ENCODE data around the gene ISYNA1. TPM values are rescaled to one million over a fixed set of nuclear protein-coding genes. Genes with fewer than 3 reads are reported as not detected.

ISYNA1 gene
- total and polyA plus RNA-seq, 12 donors = 3.2 to 313 (median 78.7) TPM

- H3K9me3 ChIP-seq (replicated peaks in 1 of 3) = no peaks in the 10 kb centered on the region
- TF ChIP-seq CTCF (IDR thresholded peaks at IDR 0.05) (no peak), POLR2A (IDR thresholded peaks at IDR 0.05) (no peak)
- intact Hi-C loops (cut with DNase I) = no loop called here
- H3K4me3 ChIP-seq = peak overlapping the region in 1 of 4 donors; percentile 92
- H3K4me1 ChIP-seq (replicated peaks in 1 of 2) = peaks cover 38 to 57% of the 10 kb centered on the region in 2 donors
- H3K27me3 ChIP-seq = no peaks in the 10 kb centered on the region
- no peaks in the 10 kb centered on the region for H3K36me3 ChIP-seq (replicated peaks in 1 of 2)
- peak in 6 of 7 donors; percentile 47 to 82 (median 61) for DNase-seq
- WGBS, 4 donors = 13 to 35% (median 23%) methylated on average over 4 to 39 of the region's 39 CpGs
- peak overlapping the region in 4 of 5 donors; percentile 53 to 92 (median 86) for H3K27ac ChIP-seq
Observed at GRCh38 chr19:18418483-18419194, 19.3 kb downstream of the ISYNA1 start.

- peak overlapping the region in 1 of 4 donors; percentile 50 for H3K4me3 ChIP-seq
- WGBS, 4 donors = 6 to 10% (median 9%) methylated on average over 23 to 30 of the region's 30 CpGs; no CpG with 5 or more reads in 1 of the 4 donors
- H3K9me3 ChIP-seq (replicated peaks in 1 of 3) = no peaks in the 10 kb centered on the region
- no peak for TF ChIP-seq CTCF (IDR thresholded peaks at IDR 0.05)
- H3K4me1 ChIP-seq (replicated peaks in 1 of 2) = peaks cover 38 to 57% of the 10 kb centered on the region in 2 donors
- intact Hi-C loops (cut with DNase I) = no loop called here
- peak overlapping the region in 4 of 5 donors; percentile 53 to 92 (median 86) for H3K27ac ChIP-seq
- DNase-seq = peak in 5 of 7 donors; percentile 51 to 78 (median 60)
- no peaks in the 10 kb centered on the region for H3K36me3 ChIP-seq (replicated peaks in 1 of 2)
- H3K27me3 ChIP-seq = no peaks in the 10 kb centered on the region
Observed at GRCh38 chr19:18418029-18418482, 19.9 kb downstream of the ISYNA1 start.

GRCh38 chr19:18417250-18418028 is 20.5 kb downstream of the ISYNA1 start:
- Histone ChIP-seq H3K4me3 (peak overlapping the region in 1 of 4 donors; percentile 50), H3K4me1 (replicated peaks in 1 of 2) (peaks cover 38 to 57% of the 10 kb centered on the region in 2 donors), H3K9me3 (replicated peaks in 1 of 3) (no peaks in the 10 kb centered on the region), H3K27ac (peak overlapping the region; percentile 72 to 92 (median 85)), H3K27me3 (no peaks in the 10 kb centered on the region), H3K36me3 (replicated peaks in 1 of 2) (no peaks in the 10 kb centered on the region)
- intact Hi-C loops (cut with DNase I) = no loop called here
- peak; percentile 71 to 78 (median 72) for DNase-seq
- 0 to 1% (median 0%) methylated on average over 1 to 53 of the region's 53 CpGs for WGBS, 4 donors
- peak in 1 of 2 donors; percentile 15 for TF ChIP-seq POLR2A (IDR thresholded peaks at IDR 0.05)
- TF ChIP-seq CTCF (IDR thresholded peaks at IDR 0.05) = no peak

GRCh38 chr19:18416778-18417249 is 21.1 kb downstream of the ISYNA1 start:
- Histone ChIP-seq H3K27ac (peak overlapping the region; percentile 72 to 92 (median 85)), H3K9me3 (replicated peaks in 1 of 3) (no peaks in the 10 kb centered on the region), H3K36me3 (replicated peaks in 1 of 2) (no peaks in the 10 kb centered on the region), H3K27me3 (no peaks in the 10 kb centered on the region), H3K4me1 (replicated peaks in 1 of 2) (peaks cover 38 to 57% of the 10 kb centered on the region in 2 donors), H3K4me3 (peak overlapping the region in 1 of 4 donors; percentile 50)
- 0 to 1% (median 1%) methylated on average over 6 to 44 of the region's 44 CpGs for WGBS, 4 donors
- intact Hi-C loops (cut with DNase I) = no loop called here
- DNase-seq = peak; percentile 80 to 93 (median 85)
- TF ChIP-seq POLR2A (IDR thresholded peaks at IDR 0.05) (no peak), CTCF (IDR thresholded peaks at IDR 0.05) (no peak)

Data from adrenal gland (tissue), 12 donors.